HepG2 (cell line): Measurements from ENCODE around the gene VPS37D. TPM values are rescaled to one million over a fixed set of nuclear protein-coding genes. Genes with fewer than 3 reads are reported as not detected.
A peak's percentile ranks its signal among the peaks of the same experiment; 100 is the strongest.

ENCODE experiments used
- AHR ChIP-seq: IDR thresholded peaks from 2 replicates; pipeline ENCODE4 v1.6.1; 2018; ENCODE audit warnings: missing genetic modification reagents, missing compliant biosample characterization
- ARNT2 ChIP-seq: sonication (generic); formaldehyde crosslinking; IDR thresholded peaks from 2 replicates; pipeline ENCODE4 v1.8.0; 2022; ENCODE audit warnings: mild to moderate bottlenecking, low read depth, missing genetic modification reagents, moderate library complexity
- DR1 ChIP-seq: sonication (generic); formaldehyde crosslinking; IDR thresholded peaks from 2 replicates; pipeline ENCODE4 v1.8.0; 2021; ENCODE audit warnings: mild to moderate bottlenecking, missing genetic modification reagents, inconsistent platforms
- GATAD1 ChIP-seq: IDR thresholded peaks from 2 replicates; pipeline ENCODE4 v1.6.1; 2016; ENCODE audit warnings: missing genetic modification reagents, missing compliant biosample characterization
- GPN1 ChIP-seq: sonication (generic); formaldehyde crosslinking; IDR thresholded peaks from 2 replicates; pipeline ENCODE4 v1.5.1; 2020; ENCODE audit warnings: missing genetic modification reagents, borderline replicate concordance
- MED13 ChIP-seq: sonication (generic); formaldehyde crosslinking; IDR thresholded peaks from 2 replicates; pipeline ENCODE4 v1.5.0; 2020; ENCODE audit warnings: missing genetic modification reagents
- MXD4 ChIP-seq: IDR thresholded peaks from 2 replicates; pipeline ENCODE4 v1.6.1; 2016; ENCODE audit warnings: mild to moderate bottlenecking, missing biosample characterization, missing genetic modification reagents
- NPAS2 ChIP-seq: sonication (generic); formaldehyde crosslinking; IDR thresholded peaks from 2 replicates; pipeline ENCODE4 v1.8.0; 2022; ENCODE audit warnings: mild to moderate bottlenecking, missing genetic modification reagents, borderline replicate concordance
- PAX8 ChIP-seq: sonication (generic); formaldehyde crosslinking; IDR thresholded peaks from 2 replicates; pipeline ENCODE4 v1.8.0; 2022; ENCODE audit warnings: mild to moderate bottlenecking, missing genetic modification reagents, borderline replicate concordance
- POLR2AphosphoS5 ChIP-seq: IDR thresholded peaks from 2 replicates; pipeline ENCODE4 v1.6.1; 2012; ENCODE audit warnings: low read depth, low read length
- RAD51 ChIP-seq: fragments of 450-650 bp; IDR thresholded peaks from 2 replicates; pipeline ENCODE4 v1.6.1; 2016; ENCODE audit warnings: borderline replicate concordance
- SALL1 ChIP-seq: sonication (generic); formaldehyde crosslinking; IDR thresholded peaks from 2 replicates; pipeline ENCODE4 v1.8.0; 2022; ENCODE audit warnings: mild to moderate bottlenecking, missing genetic modification reagents
- SP1 ChIP-seq, 2 experiments: fragments of 450-650 bp in 1 of 2; sonication (generic) in 1 of 2; formaldehyde crosslinking in 1 of 2; IDR thresholded peaks; 2 replicates each; pipeline versions ENCODE4 v1.4.0 to v1.6.1; 2016 to 2020; ENCODE audit warnings: missing genetic modification reagents in 1 of 2
- SYNCRIP ChIP-seq: fragments of 200-400 bp; formaldehyde crosslinking; IDR thresholded peaks from 2 replicates; pipeline ENCODE4 v1.6.1; 2018; ENCODE audit warnings: mild to moderate bottlenecking, low read depth, low read length; ENCODE audit not compliant: insufficient read depth
- ZFP1 ChIP-seq: IDR thresholded peaks from 2 replicates; pipeline ENCODE4 v1.6.1; 2016
- ZNF251 ChIP-seq: sonication (generic); formaldehyde crosslinking; IDR thresholded peaks from 2 replicates; pipeline ENCODE4 v1.9.0; 2021; ENCODE audit warnings: mild to moderate bottlenecking, missing genetic modification reagents
- ZNF263 ChIP-seq: sonication (generic); formaldehyde crosslinking; IDR thresholded peaks from 2 replicates; pipeline ENCODE4 v1.4.0; 2020; ENCODE audit warnings: missing genetic modification reagents
- ZNF317 ChIP-seq: sonication (generic); formaldehyde crosslinking; IDR thresholded peaks from 2 replicates; pipeline ENCODE4 v1.5.0; 2020; ENCODE audit warnings: mild to moderate bottlenecking, missing genetic modification reagents
- ZZZ3 ChIP-seq: sonication (generic); formaldehyde crosslinking; IDR thresholded peaks from 2 replicates; pipeline ENCODE4 v1.4.0; 2020; ENCODE audit warnings: missing genetic modification reagents, mild to moderate bottlenecking, borderline replicate concordance
- polyA plus RNA-seq, 8 experiments: library from polyadenylated mRNA; depleted of rRNA in 3 of 8; stranded (reverse) in 7 of 8; unstranded in 1 of 8; fragments of >200 nt; fragmentation: Illumina TruSeq in 4 of 8; extraction: Trizol in 4 of 8; gene quantifications; 2 replicates each; pipeline versions ENCODE4 v1.2.1 to v1.2.3, GENCODE V29; 2011 to 2016; ENCODE audit warnings: low read depth in 4 of 8, missing spikeins in 1 of 8, mixed read lengths in 1 of 8; ENCODE audit not compliant: insufficient read depth in 1 of 8
- total RNA-seq, 5 experiments: library from RNA; depleted of rRNA; stranded (reverse); fragments of >200 nt; fragmentation: Illumina TruSeq; extraction: Trizol; gene quantifications; 2 replicates each; pipeline ENCODE4 v1.2.3, GENCODE V29; 2016; ENCODE audit warnings: low read depth in 1 of 5
- TF ChIP-seq, protein P1 (sequence below): sonication (generic); formaldehyde crosslinking; IDR thresholded peaks from 2 replicates; pipeline ENCODE4 v1.4.0; 2020; ENCODE audit warnings: mild to moderate bottlenecking, missing genetic modification reagents
- TF ChIP-seq, protein P2 (sequence below): sonication (generic); IDR thresholded peaks from 2 replicates; pipeline ENCODE4 v1.6.1; 2016; ENCODE audit warnings: low read depth, borderline replicate concordance
- TF ChIP-seq, protein P3 (sequence below): sonication (generic); formaldehyde crosslinking; IDR thresholded peaks from 2 replicates; pipeline ENCODE4 v1.4.0; 2020; ENCODE audit warnings: missing genetic modification reagents, borderline replicate concordance
- TF ChIP-seq, protein P4 (sequence below): sonication (generic); formaldehyde crosslinking; IDR thresholded peaks from 2 replicates; pipeline ENCODE4 v1.5.1; 2020; ENCODE audit warnings: missing genetic modification reagents, mild to moderate bottlenecking, borderline replicate concordance

VPS37D gene
- total and polyA plus RNA-seq, 2 of the 13 experiments (the other 11 are each of a cell fraction or from before 2014, with no cell fraction given) = 3.8 to 6.3 TPM

DNA sequence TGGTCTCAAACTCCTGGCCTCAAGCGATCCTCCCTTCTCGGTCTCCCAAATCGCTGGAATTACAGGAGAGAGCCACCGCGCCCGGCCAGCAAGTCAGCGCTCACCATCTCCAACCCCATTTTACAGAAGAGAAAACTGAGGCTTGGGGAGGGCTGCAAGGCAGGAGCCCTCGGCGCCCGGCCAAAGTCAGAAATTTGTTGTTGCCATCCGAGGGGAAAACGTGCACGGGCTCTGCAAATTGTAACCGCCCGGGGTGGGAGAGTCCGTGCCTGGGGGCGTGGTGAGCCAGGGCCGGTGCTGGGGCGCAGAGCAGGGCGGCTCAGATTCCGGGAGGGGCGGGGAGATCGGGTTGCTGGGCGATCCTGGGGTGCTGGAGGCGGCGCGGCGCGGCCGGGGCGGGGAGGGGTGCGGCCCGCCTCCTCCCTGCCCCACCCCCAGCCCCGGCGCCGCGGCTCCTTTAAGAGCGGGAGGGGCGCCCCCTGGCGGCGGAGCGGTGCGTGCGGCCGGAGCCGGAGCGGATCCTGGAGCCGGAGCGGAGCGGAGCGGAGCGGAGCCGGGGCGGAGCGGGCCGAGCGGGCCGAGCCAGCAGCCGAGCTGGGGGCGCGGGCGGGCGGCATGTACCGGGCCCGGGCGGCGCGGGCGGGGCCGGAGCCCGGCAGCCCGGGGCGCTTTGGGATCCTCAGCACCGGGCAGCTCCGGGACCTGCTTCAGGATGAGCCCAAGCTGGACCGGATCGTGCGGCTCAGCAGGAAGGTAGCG, at the start of gene VPS37D (continued):
- TF ChIP-seq ARNT2 (no peak), MXD4 (CRISPR knock-in tag) (no peak; the same call in 1 of the 2 replicates), GPN1 (CRISPR knock-in tag) (no peak), AHR (CRISPR knock-in tag) (no peak), NPAS2 (CRISPR knock-in tag) (no peak), DR1 (CRISPR knock-in tag) (no peak; the same call in 1 of the 2 replicates), PAX8 (no peak), ZNF317 (CRISPR knock-in tag) (no peak), ZNF263 (no peak), RAD51 (no peak), POLR2AphosphoS5 (no peak), MED13 (CRISPR knock-in tag) (no peak), GATAD1 (CRISPR knock-in tag) (0 out of 2 replicates have a peak, but pooled peaks have one; percentile 20), ZNF251 (no peak), ZFP1 (CRISPR knock-in tag) (no peak), SALL1 (CRISPR knock-in tag) (no peak; the same call in 1 of the 2 replicates), SP1 (IDR thresholded peaks at IDR 0.05) (no peak), SP1 (CRISPR knock-in tag; IDR thresholded peaks at IDR 0.05) (peak; percentile 44; the same call in 1 of the 2 replicates), SYNCRIP (no peak), ZZZ3 (CRISPR knock-in tag) (no peak)
- TF ChIP-seq, protein P1, sequence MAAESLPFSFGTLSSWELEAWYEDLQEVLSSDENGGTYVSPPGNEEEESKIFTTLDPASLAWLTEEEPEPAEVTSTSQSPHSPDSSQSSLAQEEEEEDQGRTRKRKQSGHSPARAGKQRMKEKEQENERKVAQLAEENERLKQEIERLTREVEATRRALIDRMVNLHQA = no peak
- TF ChIP-seq, protein P2, sequence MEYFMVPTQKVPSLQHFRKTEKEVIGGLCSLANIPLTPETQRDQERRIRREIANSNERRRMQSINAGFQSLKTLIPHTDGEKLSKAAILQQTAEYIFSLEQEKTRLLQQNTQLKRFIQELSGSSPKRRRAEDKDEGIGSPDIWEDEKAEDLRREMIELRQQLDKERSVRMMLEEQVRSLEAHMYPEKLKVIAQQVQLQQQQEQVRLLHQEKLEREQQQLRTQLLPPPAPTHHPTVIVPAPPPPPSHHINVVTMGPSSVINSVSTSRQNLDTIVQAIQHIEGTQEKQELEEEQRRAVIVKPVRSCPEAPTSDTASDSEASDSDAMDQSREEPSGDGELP = no peak
- TF ChIP-seq, protein P3, sequence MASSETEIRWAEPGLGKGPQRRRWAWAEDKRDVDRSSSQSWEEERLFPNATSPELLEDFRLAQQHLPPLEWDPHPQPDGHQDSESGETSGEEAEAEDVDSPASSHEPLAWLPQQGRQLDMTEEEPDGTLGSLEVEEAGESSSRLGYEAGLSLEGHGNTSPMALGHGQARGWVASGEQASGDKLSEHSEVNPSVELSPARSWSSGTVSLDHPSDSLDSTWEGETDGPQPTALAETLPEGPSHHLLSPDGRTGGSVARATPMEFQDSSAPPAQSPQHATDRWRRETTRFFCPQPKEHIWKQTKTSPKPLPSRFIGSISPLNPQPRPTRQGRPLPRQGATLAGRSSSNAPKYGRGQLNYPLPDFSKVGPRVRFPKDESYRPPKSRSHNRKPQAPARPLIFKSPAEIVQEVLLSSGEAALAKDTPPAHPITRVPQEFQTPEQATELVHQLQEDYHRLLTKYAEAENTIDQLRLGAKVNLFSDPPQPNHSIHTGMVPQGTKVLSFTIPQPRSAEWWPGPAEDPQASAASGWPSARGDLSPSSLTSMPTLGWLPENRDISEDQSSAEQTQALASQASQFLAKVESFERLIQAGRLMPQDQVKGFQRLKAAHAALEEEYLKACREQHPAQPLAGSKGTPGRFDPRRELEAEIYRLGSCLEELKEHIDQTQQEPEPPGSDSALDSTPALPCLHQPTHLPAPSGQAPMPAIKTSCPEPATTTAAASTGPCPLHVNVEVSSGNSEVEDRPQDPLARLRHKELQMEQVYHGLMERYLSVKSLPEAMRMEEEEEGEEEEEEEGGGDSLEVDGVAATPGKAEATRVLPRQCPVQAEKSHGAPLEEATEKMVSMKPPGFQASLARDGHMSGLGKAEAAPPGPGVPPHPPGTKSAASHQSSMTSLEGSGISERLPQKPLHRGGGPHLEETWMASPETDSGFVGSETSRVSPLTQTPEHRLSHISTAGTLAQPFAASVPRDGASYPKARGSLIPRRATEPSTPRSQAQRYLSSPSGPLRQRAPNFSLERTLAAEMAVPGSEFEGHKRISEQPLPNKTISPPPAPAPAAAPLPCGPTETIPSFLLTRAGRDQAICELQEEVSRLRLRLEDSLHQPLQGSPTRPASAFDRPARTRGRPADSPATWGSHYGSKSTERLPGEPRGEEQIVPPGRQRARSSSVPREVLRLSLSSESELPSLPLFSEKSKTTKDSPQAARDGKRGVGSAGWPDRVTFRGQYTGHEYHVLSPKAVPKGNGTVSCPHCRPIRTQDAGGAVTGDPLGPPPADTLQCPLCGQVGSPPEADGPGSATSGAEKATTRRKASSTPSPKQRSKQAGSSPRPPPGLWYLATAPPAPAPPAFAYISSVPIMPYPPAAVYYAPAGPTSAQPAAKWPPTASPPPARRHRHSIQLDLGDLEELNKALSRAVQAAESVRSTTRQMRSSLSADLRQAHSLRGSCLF (CRISPR knock-in tag) = no peak
- TF ChIP-seq, protein P4, sequence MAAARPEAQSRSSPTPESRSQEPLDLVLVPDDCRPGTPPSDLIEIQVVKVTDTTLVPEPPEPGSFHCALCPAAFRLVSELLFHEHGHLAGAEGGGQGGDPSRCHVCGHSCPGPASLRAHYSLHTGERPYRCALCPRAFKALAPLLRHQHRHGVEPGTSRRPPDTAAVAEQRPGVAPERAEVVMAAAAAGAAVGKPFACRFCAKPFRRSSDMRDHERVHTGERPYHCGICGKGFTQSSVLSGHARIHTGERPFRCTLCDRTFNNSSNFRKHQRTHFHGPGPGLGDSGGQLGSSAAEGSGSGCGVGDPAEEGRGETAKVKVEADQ (CRISPR knock-in tag) = no peak
